Measurements from ENCODE around the gene CTDSPL2. TPM values are rescaled to one million over a fixed set of nuclear protein-coding genes. Genes with fewer than 3 reads are reported as not detected.
"Not testable (repeated sequence)": the region's sequence is repeated elsewhere in the genome, so short reads cannot be mapped to it uniquely, and the experiment has no call there.

CTDSPL2 gene
- total RNA-seq: 38.9 and 60.5 TPM in 2 replicates
- 11.5 TPM for polyA plus RNA-seq (2012)

- peak; percentile 99 for DNase-seq (ENCODE audit: low read depth)
Measured at GRCh38 chr15:44426975-44427755, at the start of gene CTDSPL2. Gene CTDSPL2 (plus strand): TSS chr15:44427629. CDS start chr15:44459015, 31,386 bp downstream.

DNA sequence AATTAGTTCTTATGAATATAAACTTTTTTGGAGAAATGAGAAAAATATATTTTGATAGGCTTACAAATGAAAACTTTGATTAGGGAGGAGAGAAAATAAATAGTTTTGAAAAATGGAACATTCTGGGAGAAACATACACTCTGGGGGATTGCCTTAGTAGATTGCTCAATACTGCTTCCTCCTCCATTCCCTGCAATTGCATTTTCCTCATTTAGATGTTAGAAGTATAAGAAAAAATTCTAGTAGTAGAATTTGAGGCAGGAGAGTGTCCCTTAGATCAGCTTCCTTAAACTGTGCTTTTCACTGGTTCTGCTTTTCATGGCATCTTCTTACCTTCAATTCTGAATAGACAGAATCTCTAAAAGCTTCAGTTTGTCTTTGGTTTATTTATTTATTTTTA, 46.2 kb upstream of the CTDSPL2 start:
- no peak for DNase-seq (ENCODE audit: low read depth)

DNA sequence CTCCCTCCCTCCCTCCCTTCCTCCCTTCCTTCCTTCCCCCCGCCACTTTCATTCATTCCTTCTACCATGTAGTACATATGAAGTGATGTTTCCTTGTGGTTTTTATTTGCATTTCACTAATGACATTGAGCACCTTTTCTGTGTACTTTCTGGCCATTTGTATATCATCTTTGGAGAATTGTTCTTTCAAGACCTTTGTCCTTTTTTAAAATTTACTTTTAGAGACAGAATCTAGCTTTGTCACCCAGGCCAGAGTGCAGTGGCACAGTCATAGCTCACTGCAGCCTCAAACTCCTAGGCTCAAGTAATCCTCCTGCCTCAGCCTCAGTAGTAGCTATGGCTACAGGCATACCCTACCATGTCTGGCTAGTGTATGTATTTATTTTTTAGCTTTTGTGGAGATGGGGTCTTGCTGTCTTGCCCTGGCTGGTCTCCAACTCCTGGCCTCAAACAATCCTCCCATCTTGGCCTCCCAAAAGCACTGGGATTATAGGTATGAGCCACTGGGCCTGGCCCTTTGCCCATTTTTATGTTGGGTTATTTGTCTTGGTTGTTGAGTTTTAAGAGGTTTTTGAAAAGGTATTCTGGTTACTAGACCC, 42.0 kb upstream of the CTDSPL2 start:
- DNase-seq (ENCODE audit: low read depth): no peak

DNA sequence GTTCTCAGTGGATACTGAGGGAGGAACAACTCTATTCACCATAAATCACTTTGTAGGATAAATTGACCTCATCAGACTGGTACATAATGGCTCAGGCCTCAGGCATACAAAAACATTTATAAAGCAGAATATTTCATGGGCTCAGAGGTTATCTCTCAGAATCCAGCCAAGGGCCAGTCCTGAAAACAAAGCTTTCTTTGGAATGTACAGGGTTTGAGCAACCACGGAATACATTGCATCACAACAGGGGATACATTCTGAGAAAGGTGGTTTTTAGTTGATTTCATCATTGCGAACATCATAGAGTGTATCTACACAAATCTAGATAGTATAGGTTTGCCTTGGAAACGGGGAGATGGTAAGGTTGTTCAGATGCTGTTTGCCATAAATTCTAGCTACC, 33.4 kb upstream of the CTDSPL2 start:
- DNase-seq (ENCODE audit: low read depth): no peak

DNA sequence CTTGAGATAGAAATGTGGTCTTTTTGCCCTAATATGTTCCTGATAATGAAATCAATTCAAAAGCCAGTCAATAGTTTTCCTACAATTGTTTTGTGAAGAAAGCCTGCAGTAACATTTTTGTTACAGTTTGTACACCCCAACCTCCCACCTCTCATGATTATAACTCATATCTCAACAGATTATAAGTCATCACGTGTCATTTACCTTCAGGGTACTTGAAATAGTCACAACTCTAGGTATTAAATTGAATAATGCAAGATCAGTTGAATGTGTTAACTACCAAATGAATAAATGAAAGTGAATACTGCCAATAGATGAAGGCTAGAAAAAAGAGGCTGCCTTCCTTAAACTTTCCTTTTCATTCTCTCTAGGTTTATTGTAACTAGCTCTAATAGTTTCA, 32.9 kb upstream of the CTDSPL2 start:
- no peak for DNase-seq (ENCODE audit: low read depth)

DNA sequence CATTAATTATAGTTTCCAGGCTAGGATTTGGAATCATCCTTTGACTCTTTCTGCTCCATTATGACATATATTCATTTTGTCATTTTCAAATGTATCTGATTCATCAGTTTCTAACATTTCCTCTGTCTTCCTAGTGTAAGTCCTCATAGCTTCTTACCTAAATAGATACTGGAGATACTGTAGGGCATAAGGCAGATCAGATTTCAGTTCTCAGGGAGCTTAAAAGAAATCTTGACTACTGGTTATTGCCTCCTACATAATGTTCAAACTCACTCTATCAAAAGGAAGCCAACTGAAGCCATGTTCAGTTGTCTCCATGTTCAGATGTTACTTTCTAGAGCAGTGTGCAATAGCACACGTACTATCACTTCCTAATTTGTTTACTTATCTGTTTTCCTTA, 29.6 kb upstream of the CTDSPL2 start:
- DNase-seq (ENCODE audit: low read depth): peak; percentile 2

- DNase-seq (ENCODE audit: low read depth): peak; percentile 3
Measured at GRCh38 chr15:44414001-44414400, 13.4 kb upstream of the CTDSPL2 start.

GRCh38 chr15:44427756-44428724, 611 bp downstream of the CTDSPL2 start:
- DNase-seq (ENCODE audit: low read depth): peak; percentile 65

DNA sequence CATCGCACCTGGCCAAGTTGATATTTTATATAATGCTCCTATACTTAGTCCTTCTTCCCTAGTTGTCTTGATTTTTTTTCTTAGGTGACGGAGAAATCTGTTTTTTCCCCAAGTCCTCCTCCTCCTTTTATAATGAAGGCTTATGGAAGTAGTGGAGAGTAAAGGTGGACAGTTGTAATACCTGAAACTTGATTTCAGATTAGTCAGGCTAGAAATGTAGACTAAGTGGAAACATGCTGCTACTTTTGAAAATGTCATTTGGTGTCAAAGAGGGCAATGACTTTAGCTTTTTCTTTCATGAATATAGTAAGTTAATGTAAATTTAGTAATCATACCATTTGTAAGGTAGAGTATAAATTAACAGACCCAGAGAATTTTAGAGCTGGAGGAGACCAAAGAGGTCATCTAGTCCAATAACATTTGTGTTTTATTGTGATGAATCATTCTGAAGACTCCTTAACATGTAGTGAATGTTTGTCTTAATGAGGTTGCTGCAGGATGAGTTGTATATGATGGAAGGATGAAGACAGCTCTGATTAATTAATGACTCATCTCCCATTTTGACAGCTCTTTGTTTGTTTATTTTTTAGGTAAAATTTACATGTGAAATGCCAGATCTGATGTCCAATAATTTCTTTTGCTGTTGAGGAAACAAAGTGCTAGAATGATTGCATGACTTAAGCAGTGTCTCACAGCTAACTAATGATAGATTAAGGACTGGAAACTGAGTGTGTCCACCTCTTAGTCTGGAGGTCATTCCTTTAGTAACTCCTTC, 8.7 kb downstream of the CTDSPL2 start:
- no peak for DNase-seq (ENCODE audit: low read depth)

DNA sequence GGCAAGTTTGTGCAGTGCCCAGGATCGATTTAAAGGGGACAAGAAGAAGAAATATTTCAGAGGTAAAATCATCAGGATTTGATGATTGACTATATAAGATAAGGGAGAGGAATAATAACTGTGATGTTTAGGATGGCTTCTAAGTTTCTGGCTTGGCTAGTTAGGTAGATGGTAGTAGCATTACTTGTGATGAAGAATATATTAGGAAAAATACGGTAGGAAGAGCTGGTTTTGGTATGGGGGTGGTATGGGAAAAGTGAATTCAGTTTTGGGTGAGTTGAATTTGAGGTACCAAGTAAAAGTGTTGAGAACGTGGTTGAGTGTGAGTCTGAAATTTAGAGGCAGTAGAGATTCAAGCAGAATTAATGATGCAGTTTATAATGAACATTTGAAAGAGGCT, 11.0 kb downstream of the CTDSPL2 start:
- DNase-seq (ENCODE audit: low read depth): no peak

- no peak for DNase-seq (ENCODE audit: low read depth)
Measured at GRCh38 chr15:44441095-44441501, 13.7 kb downstream of the CTDSPL2 start.

DNA sequence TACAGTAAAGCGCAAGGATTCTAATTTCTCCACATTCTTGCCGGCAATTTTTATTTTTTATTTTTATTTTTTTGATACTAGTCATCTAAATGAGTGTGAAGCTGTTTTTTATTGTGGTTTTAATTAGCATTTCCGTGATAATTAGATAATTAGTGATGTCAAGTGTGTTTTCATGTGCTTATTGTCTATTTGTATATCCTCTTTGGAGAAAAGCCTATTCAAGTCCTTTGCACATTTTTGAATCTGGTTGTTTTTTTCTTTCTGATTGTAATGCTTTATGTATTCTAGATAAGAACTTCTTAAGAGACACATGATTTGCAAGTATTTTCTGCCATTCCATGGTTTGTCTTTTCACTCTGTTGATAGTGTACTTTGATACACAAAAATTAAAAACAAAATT, 16.1 kb downstream of the CTDSPL2 start:
- DNase-seq (ENCODE audit: low read depth): no peak

DNA sequence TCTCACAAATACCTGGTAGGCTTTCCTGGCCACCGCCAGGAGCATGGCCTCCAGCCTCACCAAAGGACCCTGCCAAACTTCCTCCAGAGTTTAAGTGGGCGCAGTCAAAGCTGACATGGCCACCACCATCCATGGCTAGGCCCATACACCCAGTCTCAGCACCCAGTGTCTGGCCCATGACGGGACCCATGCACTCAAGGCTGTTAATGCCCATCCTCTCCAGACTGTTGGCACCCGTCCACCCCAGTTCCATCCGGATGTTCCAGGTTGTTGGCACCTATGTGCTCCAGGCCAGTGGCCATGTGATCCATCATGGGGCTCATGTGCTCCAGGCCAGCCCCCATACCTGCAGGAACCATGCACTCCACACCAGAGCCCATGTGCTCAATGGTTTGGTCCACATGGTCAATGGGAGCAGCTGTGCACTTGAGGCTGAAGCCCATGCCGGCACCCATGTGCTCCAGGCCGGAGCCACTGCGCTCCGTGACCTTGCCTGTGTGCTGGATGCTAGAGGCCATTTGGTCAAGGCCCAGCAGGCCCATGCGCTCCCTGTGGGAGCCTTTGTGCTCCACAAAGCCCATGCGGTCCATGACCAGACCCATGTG, 20.4 kb downstream of the CTDSPL2 start:
- no peak for DNase-seq (ENCODE audit: low read depth)

GRCh38 chr15:44450172-44450571, 22.7 kb downstream of the CTDSPL2 start:
- no peak for DNase-seq (ENCODE audit: low read depth)

DNA sequence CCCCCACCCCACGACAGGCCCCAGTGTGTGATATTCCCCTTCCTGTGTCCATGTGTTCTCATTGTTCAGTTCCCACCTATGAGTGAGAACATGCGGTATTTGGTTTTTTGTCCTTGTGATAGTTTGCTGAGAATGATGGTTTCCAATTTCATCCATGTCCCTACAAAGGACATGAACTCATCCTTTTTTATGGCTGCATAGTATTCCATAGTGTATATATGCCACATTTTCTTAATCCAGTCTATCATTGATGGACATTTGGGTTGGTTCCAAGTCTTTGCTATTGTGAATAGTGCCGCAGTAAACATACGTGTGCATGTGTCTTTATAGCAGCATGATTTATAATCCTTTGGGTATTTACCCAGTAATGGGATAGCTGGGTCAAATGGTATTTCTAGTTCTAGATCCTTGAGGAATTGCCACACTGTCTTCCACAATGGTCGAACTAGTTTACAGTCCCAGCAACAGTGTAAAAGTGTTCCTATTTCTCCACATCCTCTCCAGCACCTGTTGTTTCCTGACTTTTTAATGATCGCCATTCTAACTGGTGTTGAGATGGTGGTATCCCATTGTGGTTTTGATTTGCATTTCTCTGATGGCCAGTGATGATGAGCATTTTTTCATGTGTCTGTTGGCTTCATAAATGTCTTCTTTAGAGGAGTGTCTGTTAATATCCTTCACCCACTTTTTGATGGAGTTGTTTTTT, 26.3 kb downstream of the CTDSPL2 start:
- not testable (repeated sequence) for DNase-seq (ENCODE audit: low read depth)

- DNase-seq (ENCODE audit: low read depth): no peak
Measured at GRCh38 chr15:44458429-44458828, 31.0 kb downstream of the CTDSPL2 start.

GRCh38 chr15:44468709-44469385, 41.4 kb downstream of the CTDSPL2 start:
- DNase-seq (ENCODE audit: low read depth): no peak

GRCh38 chr15:44471885-44472455, 44.5 kb downstream of the CTDSPL2 start:
- no peak for DNase-seq (ENCODE audit: low read depth)

GRCh38 chr15:44479343-44479742, 51.9 kb downstream of the CTDSPL2 start:
- DNase-seq (ENCODE audit: low read depth): no peak

All from myocyte (in vitro differentiated cells).